GM21723 (cell line): ENCODE results near the gene MZT2A.
"Not testable (repeated sequence)": the region's sequence is repeated elsewhere in the genome, so short reads cannot be mapped to it uniquely, and the experiment has no call there.

Experiments
- ATAC-seq: cut with Tn5 transposase; IDR thresholded peaks from one replicate; pipeline ENCODE4 v1.9.1; 2021; ENCODE audit warnings: mild to moderate bottlenecking, moderate library complexity; ENCODE audit not compliant: unreplicated experiment

MZT2A gene

GRCh38 chr2:131492015-131492417 lies at the start of gene MZT2A:
Gene MZT2A, minus strand, starts transcription at chr2:131492397. Its CDS starts 21 bp downstream, at chr2:131492376.
- peak; percentile 10 for ATAC-seq

GRCh38 chr2:131538856-131539255 lies 46.7 kb upstream of the MZT2A start:
- not testable (repeated sequence) for ATAC-seq

- not testable (repeated sequence) for ATAC-seq
Observed at GRCh38 chr2:131536841-131537240, 44.6 kb upstream of the MZT2A start.

- not testable (repeated sequence) for ATAC-seq
Observed at GRCh38 chr2:131535951-131536826, 44.0 kb upstream of the MZT2A start.

GRCh38 chr2:131535526-131535925 lies 43.3 kb upstream of the MZT2A start:
- no peak for ATAC-seq

GRCh38 chr2:131534965-131535364 lies 42.8 kb upstream of the MZT2A start:
- ATAC-seq = not testable (repeated sequence)

GRCh38 chr2:131534317-131534672 lies 42.1 kb upstream of the MZT2A start:
- ATAC-seq = not testable (repeated sequence)

- ATAC-seq = not testable (repeated sequence)
Observed at GRCh38 chr2:131533609-131534316, 41.6 kb upstream of the MZT2A start.

- ATAC-seq = not testable (repeated sequence)
Observed at GRCh38 chr2:131532723-131533608, 40.8 kb upstream of the MZT2A start.

GRCh38 chr2:131531547-131532185 lies 39.5 kb upstream of the MZT2A start:
- ATAC-seq = not testable (repeated sequence)

- ATAC-seq = not testable (repeated sequence)
Observed at GRCh38 chr2:131530626-131531344, 38.6 kb upstream of the MZT2A start.

- not testable (repeated sequence) for ATAC-seq
Observed at GRCh38 chr2:131529864-131530445, 37.8 kb upstream of the MZT2A start.

GRCh38 chr2:131528981-131529863 lies 37.0 kb upstream of the MZT2A start:
- ATAC-seq = peak; percentile 53

- ATAC-seq = peak; percentile 85
Observed at GRCh38 chr2:131527131-131528001, 35.2 kb upstream of the MZT2A start, which contains the start of gene CCDC74A. Gene CCDC74A, plus strand, starts transcription at chr2:131527888. Its CDS starts 83 bp downstream, at chr2:131527971.

GRCh38 chr2:131525256-131525655 lies 33.1 kb upstream of the MZT2A start:
- not testable (repeated sequence) for ATAC-seq

- no peak for ATAC-seq
Observed at GRCh38 chr2:131521961-131522781, 30.0 kb upstream of the MZT2A start.
